Activated CD4-positive, alpha-beta memory T cell treated with anti-CD3 and anti-CD28 coated beads for 36 hours (primary cell): ENCODE results near the gene HDGFL2. TPM values are rescaled to one million over a fixed set of nuclear protein-coding genes. Genes with fewer than 3 reads are reported as not detected.

Experiments
- CTCF ChIA-PET: fragments of 350-600 bp; sonication (Branson Sonifier 250); formaldehyde crosslinking; loops from one replicate; lab custom pipeline; 2021; ENCODE audit warnings: antibody characterized with exemption, inconsistent platforms; lab: Charles Lee
- POLR2A ChIA-PET: fragments of 350-600 bp; sonication (Branson Sonifier 250); formaldehyde crosslinking; loops from one replicate; lab custom pipeline; 2021; ENCODE audit warnings: antibody characterized with exemption; lab: Charles Lee
- DNase-seq: peaks from one replicate; pipeline ENCODE4 v3.0.0-alpha.2; 2020
- H3K27ac Mint-ChIP-seq: one replicate; pipeline ENCODE4 v1.8.0; 2021; ENCODE audit warnings: mixed read lengths
- H3K27me3 Mint-ChIP-seq: one replicate; pipeline ENCODE4 v1.8.0; 2021; ENCODE audit warnings: mixed read lengths
- H3K36me3 Mint-ChIP-seq: one replicate; pipeline ENCODE4 v1.8.0; 2021; ENCODE audit warnings: mixed read lengths
- H3K4me1 Mint-ChIP-seq: one replicate; pipeline ENCODE4 v1.8.0; 2021; ENCODE audit warnings: low read depth, mixed read lengths
- H3K4me3 Mint-ChIP-seq: one replicate; pipeline ENCODE4 v1.8.0; 2021; ENCODE audit warnings: mild to moderate bottlenecking, mixed read lengths
- H3K9me3 Mint-ChIP-seq: one replicate; pipeline ENCODE4 v1.8.0; 2021; ENCODE audit warnings: mixed read lengths
- intact Hi-C: fragments of 100-400 bp; cut with micrococcal nuclease; formaldehyde crosslinking; loops from one replicate; pipeline ENCODE4 v1.15.1; 2023
- total RNA-seq, 2 experiments: library from RNA; stranded (reverse); gene quantifications; one replicate each; pipeline ENCODE4 v1.2.3, GENCODE V29; 2021

The HDGFL2 gene
- total RNA-seq = 10 to 100 TPM; 46.0 to 47.7 TPM

GRCh38 chr19:4472174-4472974, at the start of gene HDGFL2:
Gene HDGFL2 (plus strand): TSS chr19:4472297. CDS start chr19:4472351, 54 bp downstream.
- Mint-ChIP-seq H3K9me3 (no peaks in the 10 kb centered on the region), H3K36me3 (peaks cover 7% of the 10 kb centered on the region), H3K27me3 (no peaks in the 10 kb centered on the region), H3K27ac (no peak within 1 kb of the TSS), H3K4me3 (peak within 1 kb of the TSS; percentile 73), H3K4me1 (peaks cover 21% of the 10 kb centered on the region)
- intact Hi-C loops = loop anchor here (5.0 kb wide), 4 partner anchors 165 to 485 kb away; partner anchors contain the start of genes EEF2, FEM1A, MYDGF and TNFAIP8L1
- ChIA-PET POLR2A (interaction anchor here (1.9 to 2.4 kb wide), 2 partner anchors 15 to 129 kb away, joined by 6 to 14 read pairs; partner anchors contain the start of genes MPND and UBXN6), CTCF (interaction anchor here (1.0 to 1.9 kb wide), 4 partner anchors 72 to 332 kb away, joined by 3 to 12 read pairs (median 6); partner anchors contain the start of genes FEM1A and SH3GL1)
- no peak for DNase-seq

- no peak overlapping the region for H3K27ac Mint-ChIP-seq
- CTCF ChIA-PET = no interaction called here
- H3K4me1 Mint-ChIP-seq = no peaks in the 10 kb centered on the region
- no peak overlapping the region for H3K4me3 Mint-ChIP-seq
- no peak for DNase-seq
- H3K27me3 Mint-ChIP-seq = no peaks in the 10 kb centered on the region
- H3K9me3 Mint-ChIP-seq = no peaks in the 10 kb centered on the region
- peaks cover 31% of the 10 kb centered on the region for H3K36me3 Mint-ChIP-seq
- POLR2A ChIA-PET = no interaction called here
- intact Hi-C loops = no loop called here
Observed at GRCh38 chr19:4423416-4424126, 48.5 kb upstream of the HDGFL2 start.

GRCh38 chr19:4425537-4425936, 46.6 kb upstream of the HDGFL2 start:
- Mint-ChIP-seq H3K9me3 (no peaks in the 10 kb centered on the region), H3K27me3 (no peaks in the 10 kb centered on the region), H3K36me3 (peaks cover 41% of the 10 kb centered on the region), H3K4me3 (no peak overlapping the region), H3K4me1 (no peaks in the 10 kb centered on the region), H3K27ac (no peak overlapping the region)
- intact Hi-C loops = no loop called here
- ChIA-PET POLR2A (no interaction called here), CTCF (interaction anchor here (0.8 kb wide), 1 partner anchor 74 kb away, joined by 3 read pairs; no protein-coding TSS in a partner anchor)
- no peak for DNase-seq

DNA sequence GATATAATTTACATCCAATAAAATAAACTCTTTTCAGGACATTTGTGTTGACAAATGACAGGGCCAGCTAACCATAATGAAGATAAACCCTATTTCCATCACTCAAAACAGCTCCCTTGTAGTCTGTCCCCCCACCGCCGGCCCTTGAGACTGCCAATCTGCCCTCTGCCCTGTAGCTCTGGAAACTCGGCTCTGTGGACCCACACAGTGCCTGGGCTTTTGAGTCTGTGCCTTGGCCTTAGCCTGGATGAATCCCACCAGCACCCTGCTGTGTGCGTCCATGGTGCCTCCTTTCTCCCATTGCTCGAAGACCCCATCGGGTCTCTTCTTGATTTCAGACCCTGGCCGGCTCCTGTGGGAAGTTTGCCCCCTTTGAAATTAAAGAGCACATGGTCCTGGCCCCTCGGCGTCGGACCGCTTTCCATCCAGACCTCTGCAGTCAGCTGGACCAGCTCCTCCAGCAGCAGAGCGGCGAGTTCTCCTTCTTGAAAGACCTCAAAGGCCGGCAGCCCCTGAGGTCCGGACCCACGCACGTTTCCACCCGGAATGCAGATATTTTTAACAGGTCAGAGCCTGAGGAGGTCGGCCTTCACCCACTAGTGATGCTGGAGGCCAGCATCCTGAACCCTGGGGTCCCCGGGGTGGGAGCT, 43.6 kb upstream of the HDGFL2 start:
- intact Hi-C loops = no loop called here
- no peaks in the 10 kb centered on the region for H3K4me1 Mint-ChIP-seq
- no peak for DNase-seq
- no peak overlapping the region for H3K4me3 Mint-ChIP-seq
- CTCF ChIA-PET = no interaction called here
- no peaks in the 10 kb centered on the region for H3K27me3 Mint-ChIP-seq
- no peak overlapping the region for H3K27ac Mint-ChIP-seq
- H3K9me3 Mint-ChIP-seq = no peaks in the 10 kb centered on the region
- POLR2A ChIA-PET = interaction anchor here (0.6 kb wide), 1 partner anchor 108 kb away, joined by 4 read pairs; no protein-coding TSS in a partner anchor
- H3K36me3 Mint-ChIP-seq = peaks cover 44% of the 10 kb centered on the region

DNA sequence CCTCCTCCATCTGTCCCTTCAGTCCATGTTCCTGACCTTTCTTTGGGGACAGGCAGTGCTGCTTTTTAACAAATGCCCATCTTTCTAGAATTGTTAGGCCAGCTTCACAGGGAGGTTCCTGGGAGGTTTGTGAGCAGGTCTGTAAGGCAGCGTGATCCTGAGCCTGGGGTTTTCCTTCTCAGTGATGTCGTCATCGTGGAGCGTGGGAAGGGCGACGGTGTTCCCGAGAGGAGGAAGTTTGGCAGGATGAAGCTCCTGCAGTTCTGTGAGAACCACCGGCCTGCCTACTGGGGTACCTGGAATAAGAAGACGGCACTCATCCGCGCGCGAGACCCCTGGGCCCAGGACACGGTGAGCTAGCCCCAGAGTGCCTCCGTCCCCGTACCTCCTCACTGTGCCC, 42.8 kb upstream of the HDGFL2 start:
- ChIA-PET CTCF (no interaction called here), POLR2A (no interaction called here)
- Mint-ChIP-seq H3K27ac (no peak overlapping the region), H3K36me3 (peaks cover 38% of the 10 kb centered on the region), H3K9me3 (no peaks in the 10 kb centered on the region), H3K4me1 (no peaks in the 10 kb centered on the region), H3K27me3 (no peaks in the 10 kb centered on the region), H3K4me3 (no peak overlapping the region)
- intact Hi-C loops = no loop called here
- DNase-seq = no peak

- POLR2A ChIA-PET = no interaction called here
- CTCF ChIA-PET = no interaction called here
- Mint-ChIP-seq H3K36me3 (peaks cover 43% of the 10 kb centered on the region), H3K27ac (no peak overlapping the region), H3K27me3 (no peaks in the 10 kb centered on the region), H3K4me3 (peak overlapping the region; percentile 20), H3K9me3 (no peaks in the 10 kb centered on the region), H3K4me1 (no peaks in the 10 kb centered on the region)
- intact Hi-C loops = no loop called here
- DNase-seq = no peak
Observed at GRCh38 chr19:4429771-4430171, 42.3 kb upstream of the HDGFL2 start.

GRCh38 chr19:4430760-4431159, 41.3 kb upstream of the HDGFL2 start:
- Mint-ChIP-seq H3K27me3 (no peaks in the 10 kb centered on the region), H3K9me3 (no peaks in the 10 kb centered on the region), H3K4me3 (no peak overlapping the region), H3K36me3 (peaks cover 40% of the 10 kb centered on the region), H3K4me1 (no peaks in the 10 kb centered on the region), H3K27ac (no peak overlapping the region)
- DNase-seq = no peak
- intact Hi-C loops = no loop called here
- CTCF ChIA-PET = no interaction called here
- POLR2A ChIA-PET = no interaction called here

DNA sequence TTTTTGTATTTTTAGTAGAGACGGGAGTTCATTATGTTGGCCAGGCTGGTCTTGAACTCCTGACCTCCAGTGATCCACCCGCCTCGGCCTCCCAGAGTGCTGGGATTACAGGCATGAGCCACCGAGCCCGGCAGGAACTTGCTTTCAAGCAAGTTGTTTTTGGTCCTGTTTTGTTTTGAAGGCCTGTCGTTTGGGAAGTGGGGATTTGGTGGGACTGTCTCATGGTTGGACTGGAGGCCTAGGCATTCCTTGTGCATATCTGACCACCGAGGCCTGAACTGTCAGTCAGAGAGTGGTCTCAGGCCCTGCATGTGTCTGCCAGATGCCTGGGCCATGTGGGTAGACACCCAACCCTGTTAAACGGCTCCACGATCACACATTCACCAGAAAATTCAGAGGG, 40.8 kb upstream of the HDGFL2 start:
- intact Hi-C loops = no loop called here
- Mint-ChIP-seq H3K27me3 (no peaks in the 10 kb centered on the region), H3K36me3 (peaks cover 37% of the 10 kb centered on the region), H3K27ac (no peak overlapping the region), H3K4me1 (no peaks in the 10 kb centered on the region), H3K4me3 (no peak overlapping the region), H3K9me3 (no peaks in the 10 kb centered on the region)
- no peak for DNase-seq
- ChIA-PET POLR2A (no interaction called here), CTCF (no interaction called here)

- no peaks in the 10 kb centered on the region for H3K27me3 Mint-ChIP-seq
- intact Hi-C loops = no loop called here
- H3K27ac Mint-ChIP-seq = no peak overlapping the region
- DNase-seq = no peak
- H3K4me1 Mint-ChIP-seq = no peaks in the 10 kb centered on the region
- peaks cover 39% of the 10 kb centered on the region for H3K36me3 Mint-ChIP-seq
- CTCF ChIA-PET = no interaction called here
- no peaks in the 10 kb centered on the region for H3K9me3 Mint-ChIP-seq
- POLR2A ChIA-PET = no interaction called here
- no peak overlapping the region for H3K4me3 Mint-ChIP-seq
Observed at GRCh38 chr19:4431808-4432674, 40.1 kb upstream of the HDGFL2 start.

GRCh38 chr19:4432918-4433506, 39.1 kb upstream of the HDGFL2 start:
- POLR2A ChIA-PET = no interaction called here
- H3K27ac Mint-ChIP-seq = no peak overlapping the region
- intact Hi-C loops = no loop called here
- H3K36me3 Mint-ChIP-seq = peaks cover 41% of the 10 kb centered on the region
- H3K27me3 Mint-ChIP-seq = no peaks in the 10 kb centered on the region
- no peaks in the 10 kb centered on the region for H3K9me3 Mint-ChIP-seq
- CTCF ChIA-PET = no interaction called here
- no peak for DNase-seq
- H3K4me1 Mint-ChIP-seq = no peaks in the 10 kb centered on the region
- H3K4me3 Mint-ChIP-seq = no peak overlapping the region

DNA sequence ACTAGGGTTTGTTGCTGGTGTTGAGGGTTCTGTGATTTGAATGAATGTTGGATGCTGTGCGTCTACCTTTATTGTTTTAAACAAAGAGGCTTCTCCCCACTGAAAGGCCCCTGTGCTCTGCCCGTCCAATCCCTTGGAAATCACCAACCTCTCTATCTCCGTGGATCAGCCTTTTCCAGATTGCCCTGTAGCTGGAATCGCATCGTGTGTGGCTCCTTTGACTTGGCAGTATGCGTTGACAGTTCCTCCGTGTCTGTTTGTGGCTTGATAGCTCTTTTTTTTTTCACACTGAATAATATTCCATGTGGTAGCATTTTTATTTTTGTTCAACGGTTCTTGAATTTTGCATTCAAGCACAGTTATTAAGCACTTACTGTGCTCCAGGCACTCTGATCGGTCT, 37.7 kb upstream of the HDGFL2 start:
- Mint-ChIP-seq H3K4me1 (no peaks in the 10 kb centered on the region), H3K9me3 (no peaks in the 10 kb centered on the region), H3K27me3 (no peaks in the 10 kb centered on the region), H3K36me3 (peaks cover 39% of the 10 kb centered on the region), H3K4me3 (no peak overlapping the region), H3K27ac (no peak overlapping the region)
- POLR2A ChIA-PET = interaction anchor here (0.6 to 0.7 kb wide), 2 partner anchors 15 to 53 kb away, joined by 3 to 5 read pairs; no protein-coding TSS in a partner anchor
- DNase-seq = no peak
- CTCF ChIA-PET = interaction anchor here (0.6 kb wide), 1 partner anchor 742 kb away, joined by 4 read pairs; no protein-coding TSS in a partner anchor
- intact Hi-C loops = no loop called here
